Esophagus squamous epithelium (tissue), 5 donors: Measurements from ENCODE around the gene CYB5R3. TPM values are rescaled to one million over a fixed set of nuclear protein-coding genes. Genes with fewer than 3 reads are reported as not detected.
"Not testable (repeated sequence)": the region's sequence is repeated elsewhere in the genome, so short reads cannot be mapped to it uniquely, and the experiment has no call there.

Experiments
- DNase-seq: peaks from one replicate; lab custom pipeline; 2025; lab: John Stamatoyannopoulos, UW
- H3K27ac ChIP-seq, 4 donors: fragments of 200-600 bp; sonication (generic); one replicate each; pipeline ENCODE4 v1.5.1; 2016 to 2019; ENCODE audit warnings: mild to moderate bottlenecking in 1 of 4
- H3K27me3 ChIP-seq, 4 donors: fragments of 200-600 bp; sonication (generic); 1 replicate in 3 of 4; 2 replicates in 1 of 4; pipeline versions ENCODE4 v1.5.1 to v1.6.0; 2017 to 2021; ENCODE audit warnings: antibody characterized with exemption in 1 of 4
- H3K36me3 ChIP-seq, 3 donors: fragments of 200-600 bp; sonication (generic); one replicate each; pipeline ENCODE4 v1.5.1; 2016 to 2019
- H3K4me1 ChIP-seq, 3 donors: fragments of 200-600 bp; sonication (generic); one replicate each; pipeline ENCODE4 v1.5.1; 2017 to 2019
- H3K4me3 ChIP-seq, 4 donors: fragments of 200-600 bp; sonication (generic); 1 replicate in 3 of 4; 2 replicates in 1 of 4; pipeline ENCODE4 v1.5.1; 2016 to 2019; ENCODE audit warnings: mild to moderate bottlenecking in 2 of 4, moderate library complexity in 1 of 4
- H3K9me3 ChIP-seq, 3 donors: fragments of 200-600 bp; sonication (generic); one replicate each; pipeline ENCODE4 v1.5.1; 2016 to 2019
- POLR2A ChIP-seq, 4 donors: fragments of 450-650 bp; IDR thresholded peaks; one replicate each; pipeline ENCODE4 v1.6.1; 2017; ENCODE audit warnings: antibody characterized with exemption in 4 of 4, mild to moderate bottlenecking in 4 of 4, moderate library complexity in 3 of 4
- WGBS, 2 donors: methylation state at CpG; one replicate each; pipeline ENCODE4 v1.1.5; 2018; 5-methylcytosine and 5-hydroxymethylcytosine counted together
- intact Hi-C: fragments of 100-400 bp; cut with DNase I; formaldehyde crosslinking; loops from one replicate; pipeline ENCODE4 v1.15.0; 2022
- total RNA-seq, 4 donors: library from RNA; depleted of rRNA; stranded (reverse); fragments of >200 nt; gene quantifications; one replicate each; pipeline ENCODE4 v1.1.0, GENCODE V29; 2016
- TF ChIP-seq, protein P1 (sequence below), 6 experiments: fragments of 450-650 bp in 4 of 6; fragments of 200-600 bp in 2 of 6; sonication (generic) in 2 of 6; IDR thresholded peaks; one replicate each; pipeline ENCODE4 v1.5.1; 2016 to 2019; ENCODE audit warnings: antibody characterized with exemption in 6 of 6, mild to moderate bottlenecking in 4 of 6, moderate library complexity in 4 of 6
- donor health status: DM: yes; HTN: yes; CAD: no.

Gene CYB5R3
- total RNA-seq, 4 donors from 2014 or later, result 49.5 to 81.6 (median 71.7) TPM

DNA sequence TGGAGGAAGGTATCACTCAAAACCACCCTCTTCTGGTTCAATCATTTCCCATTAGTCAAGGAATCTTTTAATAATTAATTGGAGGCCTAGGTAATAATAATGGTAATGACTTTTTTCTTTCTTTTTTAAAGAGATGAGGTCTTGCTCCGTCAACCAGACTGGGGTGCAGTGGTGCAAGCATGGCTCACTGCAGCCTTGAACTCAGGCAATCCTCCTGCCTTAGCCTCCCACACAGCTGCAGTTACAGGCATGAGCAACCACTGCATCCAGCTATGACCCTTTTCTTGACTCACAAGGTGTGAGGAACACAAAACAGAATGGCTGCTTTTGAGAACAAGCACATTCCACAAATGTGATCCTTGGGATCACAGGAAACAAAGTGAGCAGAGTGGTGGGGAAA, 38.1 kb downstream of the CYB5R3 start:
- Histone ChIP-seq H3K27ac (peak overlapping the region in 3 of 4 donors; percentile 57 to 89 (median 83)), H3K4me1 (peaks cover 43 to 90% (median 61%) of the 10 kb centered on the region in 3 donors), H3K4me3 (no peak overlapping the region), H3K36me3 (peaks cover 0 to 36% (median 0%) of the 10 kb centered on the region in 3 donors), H3K9me3 (no peaks in the 10 kb centered on the region), H3K27me3 (no peaks in the 10 kb centered on the region)
- intact Hi-C loops, result no loop called here
- WGBS, 2 donors, result 82 to 100% methylated on average over 1 of the region's 1 CpG
- DNase-seq, result no peak
- no peak for TF ChIP-seq POLR2A (IDR thresholded peaks at IDR 0.05)
- TF ChIP-seq, protein P1, sequence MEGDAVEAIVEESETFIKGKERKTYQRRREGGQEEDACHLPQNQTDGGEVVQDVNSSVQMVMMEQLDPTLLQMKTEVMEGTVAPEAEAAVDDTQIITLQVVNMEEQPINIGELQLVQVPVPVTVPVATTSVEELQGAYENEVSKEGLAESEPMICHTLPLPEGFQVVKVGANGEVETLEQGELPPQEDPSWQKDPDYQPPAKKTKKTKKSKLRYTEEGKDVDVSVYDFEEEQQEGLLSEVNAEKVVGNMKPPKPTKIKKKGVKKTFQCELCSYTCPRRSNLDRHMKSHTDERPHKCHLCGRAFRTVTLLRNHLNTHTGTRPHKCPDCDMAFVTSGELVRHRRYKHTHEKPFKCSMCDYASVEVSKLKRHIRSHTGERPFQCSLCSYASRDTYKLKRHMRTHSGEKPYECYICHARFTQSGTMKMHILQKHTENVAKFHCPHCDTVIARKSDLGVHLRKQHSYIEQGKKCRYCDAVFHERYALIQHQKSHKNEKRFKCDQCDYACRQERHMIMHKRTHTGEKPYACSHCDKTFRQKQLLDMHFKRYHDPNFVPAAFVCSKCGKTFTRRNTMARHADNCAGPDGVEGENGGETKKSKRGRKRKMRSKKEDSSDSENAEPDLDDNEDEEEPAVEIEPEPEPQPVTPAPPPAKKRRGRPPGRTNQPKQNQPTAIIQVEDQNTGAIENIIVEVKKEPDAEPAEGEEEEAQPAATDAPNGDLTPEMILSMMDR (IDR thresholded peaks at IDR 0.05), result no peak

DNA sequence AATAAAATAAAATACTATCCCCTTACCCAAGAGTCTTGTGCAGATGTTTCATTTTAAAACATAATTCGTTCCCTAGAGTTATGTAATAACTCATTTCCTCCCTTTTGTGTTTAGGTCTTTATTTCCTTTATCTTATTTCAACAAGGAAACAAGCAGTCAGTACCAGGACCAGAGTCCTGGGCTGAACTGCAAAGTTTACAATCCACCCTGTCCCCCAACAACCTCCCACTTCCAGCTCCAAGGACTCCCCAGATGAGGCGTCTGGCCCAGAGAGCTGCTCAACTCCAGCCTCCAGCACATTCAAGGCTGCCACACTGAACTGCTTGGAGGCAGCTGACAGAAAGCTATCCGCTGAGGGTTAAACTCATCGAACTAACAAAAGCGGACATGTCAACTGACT, 39.0 kb downstream of the CYB5R3 start:
- WGBS, 2 donors, result 43 to 54% methylated on average over 3 to 5 of the region's 5 CpGs
- Histone ChIP-seq H3K27me3 (no peaks in the 10 kb centered on the region), H3K27ac (peak overlapping the region; percentile 81 to 89 (median 84)), H3K4me1 (peaks cover 43 to 88% (median 59%) of the 10 kb centered on the region in 3 donors), H3K36me3 (peaks cover 0 to 45% (median 0%) of the 10 kb centered on the region in 3 donors), H3K4me3 (no peak overlapping the region), H3K9me3 (no peaks in the 10 kb centered on the region)
- intact Hi-C loops, result no loop called here
- TF ChIP-seq, protein P1 (IDR thresholded peaks at IDR 0.05), result no peak
- no peak for TF ChIP-seq POLR2A (IDR thresholded peaks at IDR 0.05)
- no peak for DNase-seq

DNA sequence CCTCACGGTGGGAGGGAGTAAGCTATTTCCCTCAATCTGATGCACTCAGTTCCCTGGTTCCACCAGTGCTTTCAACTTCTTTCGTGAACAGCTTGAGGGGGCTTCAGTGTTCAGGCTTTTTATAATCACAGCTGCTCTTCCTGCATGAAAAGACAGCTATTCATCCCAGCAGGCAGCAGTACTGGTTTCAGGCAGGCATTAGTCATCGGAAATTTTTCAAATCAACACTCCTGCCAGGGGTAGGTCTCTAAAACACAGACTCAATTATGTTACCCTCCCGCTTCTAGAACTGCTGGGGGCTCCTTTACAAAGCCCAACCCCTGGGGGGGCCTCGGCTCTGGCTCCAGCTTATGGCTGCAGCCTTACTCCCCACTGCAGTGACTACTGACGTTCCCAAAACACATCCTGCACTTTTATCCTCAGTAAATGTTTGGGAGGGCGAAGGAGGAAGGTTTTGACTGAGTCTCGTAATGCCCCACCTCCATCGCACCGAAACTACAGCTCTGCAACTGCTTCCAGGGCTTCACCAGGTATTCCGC, 40.3 kb downstream of the CYB5R3 start:
- Histone ChIP-seq H3K9me3 (no peaks in the 10 kb centered on the region), H3K36me3 (peaks cover 0 to 55% (median 0%) of the 10 kb centered on the region in 3 donors), H3K27me3 (no peaks in the 10 kb centered on the region), H3K4me3 (peak overlapping the region in 3 of 4 donors; percentile 5 to 29 (median 22)), H3K4me1 (peaks cover 43 to 97% (median 59%) of the 10 kb centered on the region in 3 donors), H3K27ac (peak overlapping the region; percentile 81 to 89 (median 84))
- intact Hi-C loops, result no loop called here
- no peak for DNase-seq
- WGBS, 2 donors, result 25% methylated on average over 7 to 8 of the region's 11 CpGs
- no peak for TF ChIP-seq POLR2A (IDR thresholded peaks at IDR 0.05)
- TF ChIP-seq, protein P1 (IDR thresholded peaks at IDR 0.05), result no peak

GRCh38 chr22:42608136-42608822, 40.9 kb downstream of the CYB5R3 start:
- H3K9me3 ChIP-seq, result no peaks in the 10 kb centered on the region
- H3K4me1 ChIP-seq, result peaks cover 39 to 95% (median 54%) of the 10 kb centered on the region in 3 donors
- H3K36me3 ChIP-seq, result peaks cover 0 to 57% (median 0%) of the 10 kb centered on the region in 3 donors
- 48 to 67% methylated on average over 11 of the region's 11 CpGs for WGBS, 2 donors
- peak overlapping the region; percentile 81 to 89 (median 84) for H3K27ac ChIP-seq
- no peaks in the 10 kb centered on the region for H3K27me3 ChIP-seq
- DNase-seq, result no peak
- intact Hi-C loops, result no loop called here
- peak overlapping the region in 3 of 4 donors; percentile 5 to 29 (median 22) for H3K4me3 ChIP-seq
- no peak for TF ChIP-seq POLR2A (IDR thresholded peaks at IDR 0.05)

GRCh38 chr22:42607641-42608040, 41.6 kb downstream of the CYB5R3 start:
- H3K9me3 ChIP-seq, intact Hi-C loops, H3K4me3 ChIP-seq, DNase-seq, H3K27me3 ChIP-seq: not testable (repeated sequence)
- no CpG with 5 or more reads among the region's 31 CpGs for WGBS, 2 donors
- H3K36me3 ChIP-seq, result peaks cover 0 to 63% (median 3%) of the 10 kb centered on the region in 3 donors
- peaks cover 32 to 88% (median 47%) of the 10 kb centered on the region in 3 donors for H3K4me1 ChIP-seq
- peak overlapping the region in 2 of 4 donors; percentile 83 to 89 for H3K27ac ChIP-seq

DNA sequence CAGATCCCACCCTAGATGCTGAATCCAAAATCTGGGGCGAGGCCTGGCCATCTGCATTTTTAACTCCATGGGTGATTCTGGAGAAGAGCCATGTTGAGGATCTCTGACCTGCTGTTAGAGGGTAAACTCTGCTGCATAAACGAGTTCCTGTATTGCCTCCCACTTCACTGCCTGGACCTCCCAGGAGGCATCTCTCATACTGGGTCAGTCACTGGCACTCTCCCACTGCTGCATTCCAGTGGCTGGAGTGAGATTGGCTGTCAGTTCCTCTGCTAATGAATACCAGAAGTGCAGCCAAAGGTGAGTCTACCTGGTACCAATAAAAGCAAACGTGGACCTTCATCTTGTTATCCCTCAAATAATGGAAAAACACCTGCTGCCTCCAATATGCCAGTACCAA, 44.8 kb downstream of the CYB5R3 start:
- 22 to 69% methylated on average over 1 to 2 of the region's 3 CpGs for WGBS, 2 donors
- DNase-seq, result no peak
- Histone ChIP-seq H3K4me1 (peaks cover 12 to 63% (median 19%) of the 10 kb centered on the region in 3 donors), H3K27ac (no peak overlapping the region), H3K9me3 (no peaks in the 10 kb centered on the region), H3K36me3 (peaks cover 24 to 78% (median 27%) of the 10 kb centered on the region in 3 donors), H3K4me3 (no peak overlapping the region), H3K27me3 (no peaks in the 10 kb centered on the region)
- intact Hi-C loops, result no loop called here
- TF ChIP-seq, protein P1 (IDR thresholded peaks at IDR 0.05), result no peak
- TF ChIP-seq POLR2A (IDR thresholded peaks at IDR 0.05), result no peak
